ENCODE results near the gene TRAF7.

- TF ChIP-seq CTCF (IDR thresholded peaks at IDR 0.05): no peak
- TF ChIP-seq POLR2A (IDR thresholded peaks at IDR 0.05): no peak
Observed at GRCh38 chr16:2173916-2174315, 18.3 kb downstream of the TRAF7 start.
